K562 treated with DMSO at 1 percent for 4 hours (cell line): ENCODE data around the gene SLCO4A1. TPM values are rescaled to one million over a fixed set of nuclear protein-coding genes. Genes with fewer than 3 reads are reported as not detected.

Experiments used
- total RNA-seq: library from RNA; unstranded; fragments of 300-600 nt; gene quantifications from 2 replicates; pipeline ENCODE4 v1.2.3, GENCODE V29; 2022; ENCODE audit not compliant: insufficient read depth

The SLCO4A1 gene
- 3.5 and 4.3 TPM in 2 replicates for total RNA-seq

GRCh38 chr20:62642051-62642665, at the start of gene SLCO4A1:
TSS of gene SLCO4A1 (plus strand) at chr20:62642503. CDS start at chr20:62656455, 13,952 bp downstream.

GRCh38 chr20:62708591-62709536, 66.6 kb downstream of the SLCO4A1 start, which contains the start of gene NTSR1:
TSS of gene NTSR1 (plus strand) at chr20:62708836. CDS start at chr20:62709208, 372 bp downstream.

Other genes with a start within 250 kb of the SLCO4A1 start
- 7.6 and 7.7 TPM in 2 replicates for gene CABLES2, start 235.2 kb upstream of the SLCO4A1 start, total RNA-seq
- gene RBBP8NL, start 215.0 kb upstream of the SLCO4A1 start, total RNA-seq: not detected in 2 replicates
- 0.38 and 1.4 TPM in 2 replicates for gene GATA5, start 166.5 kb upstream of the SLCO4A1 start, total RNA-seq
- not detected in 2 replicates for gene NTSR1, start 66.3 kb downstream of the SLCO4A1 start, total RNA-seq
- gene MRGBP, start 154.0 kb downstream of the SLCO4A1 start, total RNA-seq: 13.0 and 13.2 TPM in 2 replicates
- 26.1 TPM in 2 replicates for gene OGFR, start 162.3 kb downstream of the SLCO4A1 start, total RNA-seq
- 3.0 TPM in 1 of 2 replicates, not detected in the other for gene COL9A3, start 174.5 kb downstream of the SLCO4A1 start, total RNA-seq
- 11.4 and 14.8 TPM in 2 replicates for gene TCFL5, start 219.3 kb downstream of the SLCO4A1 start, total RNA-seq